H1 (cell line): ENCODE measurements around the gene MCCC1. TPM values are rescaled to one million over a fixed set of nuclear protein-coding genes. Genes with fewer than 3 reads are reported as not detected.

Experiments
- CTCF ChIA-PET: fragments of 300-600 bp; sonication (Branson Sonifier 250); formaldehyde crosslinking; loops from one replicate; lab custom pipeline; 2021; ENCODE audit not compliant: partially characterized antibody; lab: Charles Lee
- POLR2A ChIA-PET: fragments of 300-600 bp; sonication (Branson Sonifier 250); formaldehyde crosslinking; loops from one replicate; lab custom pipeline; 2021; ENCODE audit warnings: inconsistent platforms; ENCODE audit not compliant: partially characterized antibody; lab: Charles Lee
- DNase-seq, 2 experiments: peaks; one replicate each; pipeline versions ENCODE4 v3.0.0 to v3.0.0-alpha.2; 2010 to 2022; ENCODE audit warnings: low spot score in 2 of 2, low read depth in 1 of 2, mixed read lengths in 1 of 2
- FAIRE-seq: peaks from 2 replicates; lab custom pipeline; 2011; peaks lifted over from hg19 to GRCh38; lab: Jason Lieb, UNC
- H2AFZ ChIP-seq: 2 replicates; pipeline ENCODE4 v1.8.1; 2012; ENCODE audit warnings: low read length, inconsistent platforms
- H2AK5ac ChIP-seq: 2 replicates; pipeline ENCODE4 v1.6.1; 2013; ENCODE audit warnings: low read depth, low read length
- H2BK120ac ChIP-seq: replicated peaks from 2 replicates; pipeline ENCODE3; 2013; ENCODE audit warnings: low read depth, low read length, inconsistent platforms
- H2BK12ac ChIP-seq: 2 replicates; pipeline ENCODE4 v1.6.1; 2013; ENCODE audit warnings: low read depth, low read length
- H2BK15ac ChIP-seq: 2 replicates; pipeline ENCODE4 v1.6.1; 2013; ENCODE audit warnings: low read length
- H2BK20ac ChIP-seq: 2 replicates; pipeline ENCODE4 v1.6.1; 2013; ENCODE audit warnings: low read length
- H2BK5ac ChIP-seq: 2 replicates; pipeline ENCODE4 v1.6.1; 2013; ENCODE audit warnings: low read depth, low read length
- H3K14ac ChIP-seq: 2 replicates; pipeline ENCODE4 v1.6.1; 2013; ENCODE audit warnings: inconsistent platforms; ENCODE audit not compliant: insufficient read length
- H3K18ac ChIP-seq: 2 replicates; pipeline ENCODE4 v1.6.1; 2013; ENCODE audit warnings: low read length; ENCODE audit errors: extremely low read depth
- H3K23ac ChIP-seq: 2 replicates; pipeline ENCODE4 v1.6.1; 2013; ENCODE audit warnings: inconsistent platforms; ENCODE audit not compliant: insufficient read length
- H3K23me2 ChIP-seq: 2 replicates; pipeline ENCODE4 v1.6.1; 2013; ENCODE audit warnings: low read depth, low read length
- H3K27ac ChIP-seq: 2 replicates; pipeline ENCODE4 v1.6.1; 2011; ENCODE audit warnings: low read depth, low read length, inconsistent platforms
- H3K27me3 ChIP-seq, 4 experiments: replicated peaks in 1 of 4; 1 replicate in 1 of 4; 2 replicates in 3 of 4; pipeline versions ENCODE4 v1.6.1 to v1.8.1; 2011 to 2013; ENCODE audit warnings: low read length in 3 of 4, mild to moderate bottlenecking in 3 of 4, inconsistent platforms in 2 of 4, mixed read lengths in 2 of 4, moderate library complexity in 1 of 4; ENCODE audit not compliant: control insufficient read depth in 3 of 4, insufficient read depth in 3 of 4; ENCODE audit errors: extremely low read depth in 1 of 4
- H3K36me3 ChIP-seq, 4 experiments: 2 replicates each; pipeline versions ENCODE4 v1.6.1 to v1.8.1; 2011 to 2013; ENCODE audit warnings: mild to moderate bottlenecking in 4 of 4, low read length in 3 of 4, moderate library complexity in 2 of 4, control low read depth in 1 of 4, inconsistent platforms in 1 of 4; ENCODE audit not compliant: insufficient read depth in 4 of 4, control insufficient read depth in 2 of 4
- H3K4ac ChIP-seq: replicated peaks from 2 replicates; pipeline ENCODE3; 2013; ENCODE audit warnings: low read length, low read depth, mixed read lengths, inconsistent platforms; ENCODE audit not compliant: insufficient read length
- H3K4me1 ChIP-seq, 4 experiments: replicated peaks in 1 of 4; 1 replicate in 1 of 4; 2 replicates in 3 of 4; pipeline versions ENCODE4 v1.6.1 to v1.8.1; 2011 to 2013; ENCODE audit warnings: low read length in 3 of 4, inconsistent platforms in 2 of 4, mixed read lengths in 1 of 4; ENCODE audit not compliant: insufficient read depth in 4 of 4, control insufficient read depth in 3 of 4
- H3K4me2 ChIP-seq, 2 experiments: 2 replicates each; pipeline versions ENCODE4 v1.6.1 to v1.8.1; 2011 to 2013; ENCODE audit warnings: low read depth in 2 of 2, low read length in 2 of 2, control low read depth in 1 of 2, inconsistent platforms in 1 of 2, mild to moderate bottlenecking in 1 of 2; ENCODE audit not compliant: insufficient read depth in 1 of 2
- H3K4me3 ChIP-seq, 4 experiments: fragments of 200-600, 300-600 bp in 1 of 4; sonication (generic), shearing (Covaris generic), sonication (Bioruptor Twin) in 1 of 4; 2 replicates each; pipeline versions ENCODE4 v1.5.1 to v1.8.1; 2011 to 2016; ENCODE audit warnings: low read length in 4 of 4, low read depth in 3 of 4, control low read depth in 2 of 4, inconsistent platforms in 2 of 4, mild to moderate bottlenecking in 2 of 4, mixed read lengths in 1 of 4, moderate library complexity in 1 of 4; ENCODE audit not compliant: insufficient read depth in 2 of 4; ENCODE audit errors: extremely low read depth in 1 of 4
- H3K56ac ChIP-seq: replicated peaks from 2 replicates; pipeline ENCODE3; 2013; ENCODE audit warnings: low read depth, mild to moderate bottlenecking, mixed read lengths, low read length, inconsistent platforms; ENCODE audit not compliant: insufficient read length
- H3K79me1 ChIP-seq: 2 replicates; pipeline ENCODE4 v1.6.1; 2013; ENCODE audit warnings: low read depth, low read length, control low read depth
- H3K79me2 ChIP-seq, 2 experiments: 2 replicates each; pipeline versions ENCODE4 v1.6.1 to v1.8.1; 2012 to 2013; ENCODE audit warnings: low read length in 2 of 2, mild to moderate bottlenecking in 2 of 2, inconsistent platforms in 1 of 2; ENCODE audit not compliant: insufficient read depth in 2 of 2, control insufficient read depth in 1 of 2
- H3K9ac ChIP-seq, 4 experiments: replicated peaks in 1 of 4; 1 replicate in 1 of 4; 2 replicates in 3 of 4; pipeline versions ENCODE4 v1.6.1 to v1.8.1; 2011 to 2013; ENCODE audit warnings: low read depth in 3 of 4, low read length in 3 of 4, control low read depth in 2 of 4, mild to moderate bottlenecking in 2 of 4, moderate library complexity in 2 of 4, inconsistent platforms in 1 of 4; ENCODE audit errors: extremely low read depth in 1 of 4
- H3K9me3 ChIP-seq, 2 experiments: 2 replicates each; pipeline versions ENCODE4 v1.6.1 to v1.8.1; 2012 to 2013; ENCODE audit warnings: mild to moderate bottlenecking in 2 of 2, moderate library complexity in 2 of 2, control low read depth in 1 of 2, inconsistent platforms in 1 of 2, low read depth in 1 of 2, low read length in 1 of 2, mixed read lengths in 1 of 2; ENCODE audit not compliant: insufficient read depth in 2 of 2
- H4K20me1 ChIP-seq, 2 experiments: replicated peaks in 1 of 2; 2 replicates each; pipeline versions ENCODE3 to v1.8.1; 2011 to 2013; ENCODE audit warnings: inconsistent platforms in 2 of 2, low read length in 2 of 2, mild to moderate bottlenecking in 1 of 2; ENCODE audit not compliant: insufficient read depth in 2 of 2, control insufficient read depth in 1 of 2
- H4K5ac ChIP-seq: 2 replicates; pipeline ENCODE4 v1.6.1; 2013; ENCODE audit warnings: low read length, low read depth, mixed read lengths, inconsistent platforms; ENCODE audit not compliant: insufficient read length
- H4K8ac ChIP-seq: 2 replicates; pipeline ENCODE4 v1.8.0; 2013; ENCODE audit warnings: mild to moderate bottlenecking, moderate library complexity, low read length, inconsistent platforms; ENCODE audit not compliant: insufficient read depth; ENCODE audit errors: extremely low read depth
- H4K91ac ChIP-seq: replicated peaks from 2 replicates; pipeline ENCODE3; 2013; ENCODE audit warnings: low read length, mixed read lengths, inconsistent platforms; ENCODE audit not compliant: insufficient read length
- BACH1 ChIP-seq: IDR thresholded peaks from 2 replicates; pipeline ENCODE4 v1.6.1; 2012; ENCODE audit warnings: low read length, improper control_type of control experiment
- BCL11A ChIP-seq, 2 experiments: IDR thresholded peaks; one replicate each; pipeline ENCODE4 v1.6.1; 2011; ENCODE audit warnings: low read depth in 2 of 2, low read length in 2 of 2, mild to moderate bottlenecking in 2 of 2
- KDM4A ChIP-seq: IDR thresholded peaks from one replicate; pipeline ENCODE4 v1.7.1; 2012; ENCODE audit warnings: low read depth, mild to moderate bottlenecking, moderate library complexity, low read length, inconsistent platforms; ENCODE audit not compliant: severe bottlenecking
- NRF1 ChIP-seq: IDR thresholded peaks from 2 replicates; pipeline ENCODE4 v1.6.1; 2011; ENCODE audit warnings: mild to moderate bottlenecking, low read depth, low read length, improper control_type of control experiment
- SAP30 ChIP-seq: fragments of 300-600 bp; sonication (generic); IDR thresholded peaks from 2 replicates; pipeline ENCODE4 v1.7.1; 2012; ENCODE audit warnings: low read length, moderate library complexity, mild to moderate bottlenecking, inconsistent platforms; ENCODE audit not compliant: insufficient read depth, insufficient replicate concordance
- WGBS, 2 experiments: shearing (Covaris generic) in 1 of 2; methylation state at CpG; one replicate each; pipeline versions ENCODE4 v1.1.6 to v1.1.7; 2013 to 2015; ENCODE audit warnings: low lambda C conversion rate in 2 of 2, mixed read lengths in 2 of 2, inconsistent platforms in 1 of 2, low coverage in 1 of 2, missing lambda C conversion rate in 1 of 2; ENCODE audit not compliant: insufficient replicate concordance in 2 of 2, insufficient coverage in 1 of 2, insufficient read length in 1 of 2; ENCODE audit errors: extremely low coverage in 1 of 2, missing lambda C conversion rate in 1 of 2; 5-methylcytosine and 5-hydroxymethylcytosine counted together
- polyA plus RNA-seq, 7 experiments: library from polyadenylated mRNA; depleted of rRNA in 3 of 7; stranded (reverse) in 5 of 7; unstranded in 2 of 7; fragments of >200 nt in 5 of 7; fragments of 200-250 nt in 2 of 7; gene quantifications; 1 replicate in 5 of 7; 2 replicates in 1 of 7; 4 replicates in 1 of 7; pipeline versions ENCODE4 v1.2.1 to v1.2.3, GENCODE V29; 2011 to 2013; ENCODE audit warnings: missing spikeins in 2 of 7, mixed read lengths in 2 of 7
- total RNA-seq: library from RNA; stranded (reverse); fragmentation: NEBNext Ultra II Directional; extraction: Animal tissue kit (Norgen Biotek cat#: 25700); gene quantifications from 2 replicates; pipeline ENCODE4 v1.2.1, GENCODE V29; 2021

The MCCC1 gene
- total and polyA plus RNA-seq, 2 of the 8 experiments (the other 6 are each of a cell fraction or from before 2014, with no cell fraction given), result 10.8 to 21.5 TPM

DNA sequence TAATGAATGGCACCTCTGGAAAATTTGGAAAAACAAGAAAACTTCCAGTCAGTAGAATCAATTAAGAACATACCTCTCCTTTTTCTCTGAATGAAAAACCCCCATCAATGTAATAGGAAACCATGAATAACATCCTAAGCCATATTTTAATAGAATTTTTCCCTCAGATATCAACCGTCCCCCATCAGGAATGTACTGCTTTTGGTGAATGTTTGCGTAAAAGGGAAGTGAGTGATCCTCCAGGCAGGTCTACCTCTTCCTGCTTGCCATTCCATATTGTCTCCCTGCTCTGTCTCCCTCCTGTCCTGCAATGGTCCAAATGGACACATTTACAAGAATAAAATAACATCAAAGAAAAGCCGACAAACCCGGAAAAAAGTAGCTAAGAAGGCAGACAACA, 32.4 kb upstream of the MCCC1 start:
- Histone ChIP-seq H3K23ac (no peak overlapping the region), H3K4me1 (no peaks in the 10 kb centered on the region; a peak in 1 of 7 replicates), H3K14ac (no peak overlapping the region), H3K23me2 (no peaks in the 10 kb centered on the region), H2BK120ac (no peak overlapping the region), H3K36me3 (no peaks in the 10 kb centered on the region), H3K4ac (no peak overlapping the region), H2BK15ac (no peak overlapping the region), H2BK5ac (no peak overlapping the region), H2AK5ac (no peak overlapping the region), H4K91ac (no peak overlapping the region), H3K27me3 (no peaks in the 10 kb centered on the region), H2BK12ac (no peak overlapping the region), H3K4me2 (no peak overlapping the region), H3K79me1 (no peaks in the 10 kb centered on the region), H3K9ac (no peak overlapping the region), H3K79me2 (no peaks in the 10 kb centered on the region), H3K56ac (no peak overlapping the region), H4K8ac (no peak overlapping the region), H2AFZ (no peak overlapping the region), H3K4me3 (no peak overlapping the region), H3K9me3 (peaks cover 0 to 3% of the 10 kb centered on the region in 2 experiments; a peak in 1 of 4 replicates), H2BK20ac (no peak overlapping the region)
- ChIA-PET CTCF (interaction anchor here (0.8 to 3.0 kb wide), 3 partner anchors 9 to 251 kb away, joined by 3 to 16 read pairs (median 7); no protein-coding TSS in a partner anchor), POLR2A (no interaction called here)
- no peak for DNase-seq
- no peak for FAIRE-seq
- 69% methylated on average over 4 of the region's 4 CpGs; no CpG with 5 or more reads in 1 of the 2 experiments for WGBS, 2 experiments
- TF ChIP-seq NRF1, result no peak
- no peak for TF ChIP-seq BCL11A (IDR thresholded peaks at IDR 0.05; ENCODE audit: low read depth in 2 of 2, low read length in 2 of 2)
- no peak for TF ChIP-seq SAP30
- no peak for TF ChIP-seq KDM4A
- no peak for TF ChIP-seq BACH1
- TF ChIP-seq, all 59 proteins: peak for 0
- Histone ChIP-seq H3K27ac (no peak overlapping the region), H3K18ac (no peak overlapping the region), H4K5ac (no peak overlapping the region), H4K20me1 (no peaks in the 10 kb centered on the region)
